A673 (cell line): ENCODE results near the gene KMT2B. TPM values are rescaled to one million over a fixed set of nuclear protein-coding genes. Genes with fewer than 3 reads are reported as not detected.
"Not testable (repeated sequence)": the region's sequence is repeated elsewhere in the genome, so short reads cannot be mapped to it uniquely, and the experiment has no call there.

ENCODE experiments used
- BruUV-seq: library from RNA; stranded (reverse); fragments of 400-500 nt; replicated peaks from 2 replicates; lab custom pipeline; 2021; lab: Mats Ljungman, UMichigan
- CTCF ChIA-PET: fragments of 300-600 bp; sonication (Branson Sonifier 250); formaldehyde crosslinking; loops from one replicate; lab custom pipeline; 2022; ENCODE audit warnings: antibody characterized with exemption; lab: Charles Lee
- POLR2A ChIA-PET: fragments of 300-600 bp; sonication (Branson Sonifier 250); formaldehyde crosslinking; loops from one replicate; lab custom pipeline; 2022; ENCODE audit warnings: antibody characterized with exemption; ENCODE audit not compliant: low non-redundant PET; lab: Charles Lee
- DNase-seq: peaks from one replicate; pipeline ENCODE4 v3.0.0-alpha.2; 2015; ENCODE audit warnings: low spot score
- H3K27ac ChIP-seq: fragments of 200-600 bp; sonication (generic); 2 replicates; pipeline ENCODE4 v1.5.1; 2016; ENCODE audit warnings: mixed run types, low read depth, mild to moderate bottlenecking, mixed read lengths, antibody characterized with exemption, low read length; ENCODE audit not compliant: poor library complexity, severe bottlenecking
- H3K27me3 ChIP-seq: fragments of 200-600 bp; sonication (generic); replicated peaks from 2 replicates; pipeline ENCODE4 v1.6.1; 2017; ENCODE audit warnings: mixed run types, low read depth, mild to moderate bottlenecking, mixed read lengths, antibody characterized with exemption, low read length; ENCODE audit not compliant: insufficient read depth, poor library complexity
- H3K36me3 ChIP-seq: fragments of 200-600 bp; sonication (generic); 2 replicates; pipeline ENCODE4 v1.6.1; 2016; ENCODE audit warnings: mixed run types, mild to moderate bottlenecking, mixed read lengths, antibody characterized with exemption, low read length; ENCODE audit not compliant: insufficient read depth, poor library complexity, severe bottlenecking
- H3K4me1 ChIP-seq: fragments of 200-600 bp; sonication (generic); 2 replicates; pipeline ENCODE4 v1.6.1; 2017; ENCODE audit warnings: mixed run types, mild to moderate bottlenecking, mixed read lengths, antibody characterized with exemption, low read length; ENCODE audit not compliant: insufficient read depth, poor library complexity, severe bottlenecking
- H3K4me3 ChIP-seq: fragments of 200-600 bp; sonication (generic); 2 replicates; pipeline ENCODE4 v1.5.1; 2016; ENCODE audit warnings: low read depth, mixed run types, mild to moderate bottlenecking, mixed read lengths, low read length; ENCODE audit not compliant: poor library complexity, severe bottlenecking
- H3K9me3 ChIP-seq: fragments of 200-600 bp; sonication (generic); 2 replicates; pipeline ENCODE4 v1.6.1; 2016; ENCODE audit warnings: mixed run types, low read depth, mild to moderate bottlenecking, mixed read lengths, antibody characterized with exemption, low read length; ENCODE audit not compliant: poor library complexity, severe bottlenecking
- EZH2 ChIP-seq: fragments of 200-600 bp; sonication (generic); IDR thresholded peaks from 2 replicates; pipeline ENCODE4 v1.6.1; 2017; ENCODE audit warnings: borderline replicate concordance, low read depth, mild to moderate bottlenecking, mixed read lengths, antibody characterized with exemption, low read length; ENCODE audit not compliant: poor library complexity, severe bottlenecking
- intact Hi-C: fragments of 100-400 bp; cut with micrococcal nuclease; formaldehyde crosslinking; loops from one replicate; pipeline ENCODE4 v1.10.0; 2022; ENCODE audit not compliant: unreplicated experiment
- total RNA-seq: library from RNA; stranded (reverse); gene quantifications from 2 replicates; pipeline ENCODE4 v1.2.3, GENCODE V29; 2021
- TF ChIP-seq, protein P1 (sequence below): fragments of 300-800, 200-600 bp; sonication (generic); conservative IDR thresholded peaks from 2 replicates; pipeline ENCODE4 v1.5.1; 2017; ENCODE audit warnings: low read depth, mild to moderate bottlenecking, antibody characterized with exemption, low read length, moderate library complexity, mixed read lengths

The KMT2B gene
- total RNA-seq, 1 experiment from 2014 or later: 49.1 TPM

DNA sequence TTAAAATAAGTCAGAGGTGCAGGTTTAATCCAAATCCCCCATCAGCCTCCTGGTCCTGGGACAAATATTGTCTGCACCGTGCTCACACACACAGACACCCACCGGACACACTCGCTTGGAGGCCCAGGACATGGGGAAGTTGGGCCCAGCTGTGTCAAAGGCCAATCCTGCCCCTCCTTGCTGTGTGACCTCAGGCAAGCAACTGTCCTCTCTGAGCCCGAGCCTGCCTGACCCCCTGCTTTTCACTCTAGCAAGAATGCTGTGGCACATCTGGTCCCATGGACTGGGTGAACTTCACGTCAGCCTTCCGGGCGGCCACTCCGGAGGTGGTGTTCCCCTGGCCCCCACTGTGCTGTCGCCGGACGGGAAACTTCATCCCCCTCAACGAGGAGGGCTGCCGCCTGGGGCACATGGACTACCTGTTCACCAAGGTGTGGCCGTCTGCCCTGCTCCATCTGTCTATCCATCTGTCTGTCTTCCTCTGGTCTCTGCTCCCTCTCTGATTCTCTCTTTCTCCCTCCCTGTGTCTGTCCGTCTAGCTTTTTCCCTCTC, 42.1 kb upstream of the KMT2B start:
- H3K27ac ChIP-seq: no peak overlapping the region
- POLR2A ChIA-PET: interaction anchor here (0.6 to 0.7 kb wide), 2 partner anchors 118 to 134 kb away, joined by 3 to 8 read pairs; no protein-coding TSS in a partner anchor
- no peak overlapping the region for H3K4me3 ChIP-seq
- H3K27me3 ChIP-seq: peaks cover 24% of the 10 kb centered on the region
- no peaks in the 10 kb centered on the region for H3K9me3 ChIP-seq
- no TSS peak for BruUV-seq
- intact Hi-C loops: no loop called here
- no peaks in the 10 kb centered on the region for H3K4me1 ChIP-seq
- H3K36me3 ChIP-seq: no peaks in the 10 kb centered on the region
- TF ChIP-seq EZH2: no peak
- TF ChIP-seq, protein P1, sequence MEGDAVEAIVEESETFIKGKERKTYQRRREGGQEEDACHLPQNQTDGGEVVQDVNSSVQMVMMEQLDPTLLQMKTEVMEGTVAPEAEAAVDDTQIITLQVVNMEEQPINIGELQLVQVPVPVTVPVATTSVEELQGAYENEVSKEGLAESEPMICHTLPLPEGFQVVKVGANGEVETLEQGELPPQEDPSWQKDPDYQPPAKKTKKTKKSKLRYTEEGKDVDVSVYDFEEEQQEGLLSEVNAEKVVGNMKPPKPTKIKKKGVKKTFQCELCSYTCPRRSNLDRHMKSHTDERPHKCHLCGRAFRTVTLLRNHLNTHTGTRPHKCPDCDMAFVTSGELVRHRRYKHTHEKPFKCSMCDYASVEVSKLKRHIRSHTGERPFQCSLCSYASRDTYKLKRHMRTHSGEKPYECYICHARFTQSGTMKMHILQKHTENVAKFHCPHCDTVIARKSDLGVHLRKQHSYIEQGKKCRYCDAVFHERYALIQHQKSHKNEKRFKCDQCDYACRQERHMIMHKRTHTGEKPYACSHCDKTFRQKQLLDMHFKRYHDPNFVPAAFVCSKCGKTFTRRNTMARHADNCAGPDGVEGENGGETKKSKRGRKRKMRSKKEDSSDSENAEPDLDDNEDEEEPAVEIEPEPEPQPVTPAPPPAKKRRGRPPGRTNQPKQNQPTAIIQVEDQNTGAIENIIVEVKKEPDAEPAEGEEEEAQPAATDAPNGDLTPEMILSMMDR: no peak
- DNase-seq: no peak
- CTCF ChIA-PET: no interaction called here

DNA sequence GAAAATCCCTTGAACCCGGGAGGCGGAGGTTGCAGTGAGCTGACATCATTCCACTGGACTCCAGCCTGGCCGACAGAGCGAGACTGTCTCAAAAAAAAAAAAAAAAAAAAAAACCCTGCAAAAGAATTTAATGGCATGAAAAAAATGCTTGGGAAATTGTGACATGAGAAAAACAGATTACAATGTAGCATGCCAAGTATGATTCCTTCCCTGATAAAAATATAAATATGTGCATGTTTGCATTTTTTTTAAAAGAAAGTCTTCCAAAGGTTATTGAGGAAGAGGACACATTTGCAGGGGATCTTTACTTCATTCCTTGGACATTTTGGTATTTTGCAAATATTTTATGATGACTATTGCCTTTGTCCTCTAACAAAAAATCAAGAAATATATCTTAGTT, 28.0 kb upstream of the KMT2B start:
- Histone ChIP-seq H3K9me3 (no peaks in the 10 kb centered on the region), H3K4me1 (no peaks in the 10 kb centered on the region), H3K27me3 (no peaks in the 10 kb centered on the region), H3K4me3 (no peak overlapping the region), H3K36me3 (no peaks in the 10 kb centered on the region), H3K27ac (no peak overlapping the region)
- intact Hi-C loops: loop anchor here (5.0 kb wide), 1 partner anchor 132 kb away; no protein-coding TSS in a partner anchor
- TF ChIP-seq EZH2: no peak
- TF ChIP-seq, protein P1: no peak
- BruUV-seq: no TSS peak
- ChIA-PET POLR2A (no interaction called here), CTCF (interaction anchor here (1.1 kb wide), 1 partner anchor 46 kb away, joined by 3 read pairs; no protein-coding TSS in a partner anchor)
- no peak for DNase-seq

DNA sequence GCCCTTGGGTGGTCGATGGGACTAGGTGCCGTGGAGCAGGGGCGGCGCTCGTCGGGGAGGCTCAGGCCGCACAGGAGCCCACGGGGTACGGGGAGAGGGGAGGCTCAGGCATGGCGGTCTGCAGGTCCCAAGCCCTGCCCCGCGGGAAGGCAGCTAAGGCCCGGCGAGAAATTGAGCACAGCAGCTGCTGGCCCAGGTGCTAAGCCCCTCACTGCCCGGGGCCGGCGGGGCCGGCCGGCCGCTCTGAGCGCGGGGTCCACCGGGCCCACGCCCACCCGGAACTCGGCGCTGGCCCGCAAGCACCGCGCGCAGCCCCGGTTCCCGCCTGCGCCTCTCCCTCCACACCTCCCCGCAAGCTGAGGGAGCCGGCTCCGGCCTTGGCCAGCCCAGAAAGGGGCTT, 26.7 kb upstream of the KMT2B start:
- H3K27ac ChIP-seq, H3K36me3 ChIP-seq, H3K4me1 ChIP-seq, H3K4me3 ChIP-seq, H3K9me3 ChIP-seq, H3K27me3 ChIP-seq, DNase-seq, BruUV-seq, POLR2A ChIA-PET, CTCF ChIA-PET: not testable (repeated sequence)
- intact Hi-C loops: loop anchor here (5.0 kb wide), 1 partner anchor 131 kb away; no protein-coding TSS in a partner anchor

DNA sequence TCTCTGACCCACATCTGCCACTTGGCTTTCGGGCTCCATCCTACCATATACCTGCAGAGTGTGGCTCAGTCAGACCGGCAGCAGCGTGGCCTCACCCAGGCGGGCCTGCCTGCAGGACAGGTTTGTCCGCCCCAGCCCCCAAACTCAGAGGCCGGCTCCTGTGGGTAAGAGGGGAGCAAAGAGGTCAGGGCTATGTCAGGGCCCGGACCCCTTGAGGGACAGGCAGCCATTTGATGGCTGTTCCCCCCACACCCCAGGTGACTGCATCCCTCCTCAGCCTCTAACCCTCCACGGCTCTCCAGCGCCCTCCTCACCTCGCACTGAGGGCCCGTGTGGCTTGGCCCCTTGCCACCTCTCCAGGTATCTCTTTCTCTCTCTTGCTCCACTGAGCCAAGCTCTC, 25.8 kb upstream of the KMT2B start:
- intact Hi-C loops: loop anchor here (2.0 to 5.0 kb wide), 2 partner anchors 130 to 241 kb away; no protein-coding TSS in a partner anchor

More for the DNA sequence above, 25.8 kb upstream of the KMT2B start:
- no peaks in the 10 kb centered on the region for H3K27me3 ChIP-seq
- no peaks in the 10 kb centered on the region for H3K36me3 ChIP-seq
- ChIA-PET POLR2A (no interaction called here), CTCF (interaction anchor here (0.6 kb wide), 1 partner anchor 56 kb away, joined by 4 read pairs; no protein-coding TSS in a partner anchor)
- TF ChIP-seq EZH2: no peak
- TF ChIP-seq, protein P1: no peak
- no TSS peak for BruUV-seq
- H3K9me3 ChIP-seq: no peaks in the 10 kb centered on the region
- no peak overlapping the region for H3K27ac ChIP-seq
- no peak overlapping the region for H3K4me3 ChIP-seq
- H3K4me1 ChIP-seq: no peaks in the 10 kb centered on the region
- DNase-seq: no peak
